Effector CD8-positive, alpha-beta T cell (primary cell): Measurements from ENCODE around the gene RHBDL1.

Source experiments
- DNase-seq: peaks from one replicate; lab custom pipeline; 2025; lab: John Stamatoyannopoulos, UW

Gene RHBDL1

DNA sequence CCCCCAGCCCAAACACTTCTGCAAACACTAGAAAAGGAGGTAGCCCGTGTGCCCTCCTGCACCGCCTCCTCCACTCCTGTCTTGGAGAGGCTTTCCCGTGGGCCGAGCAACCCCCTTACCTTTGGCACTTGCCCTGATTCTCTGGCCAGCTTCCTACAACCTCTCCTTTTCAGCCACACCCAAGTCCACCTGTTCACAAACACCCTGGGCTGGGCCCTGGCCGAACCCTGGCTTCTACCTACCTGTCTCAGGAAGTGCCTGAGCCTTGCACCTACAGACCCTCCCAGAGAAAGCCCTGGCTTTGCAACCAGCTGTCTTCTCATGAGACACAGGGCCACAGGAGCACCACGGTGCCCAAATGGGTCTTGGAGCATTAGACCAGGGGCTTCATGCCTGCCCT is 43.5 kb downstream of the RHBDL1 start:
- no peak for DNase-seq

DNA sequence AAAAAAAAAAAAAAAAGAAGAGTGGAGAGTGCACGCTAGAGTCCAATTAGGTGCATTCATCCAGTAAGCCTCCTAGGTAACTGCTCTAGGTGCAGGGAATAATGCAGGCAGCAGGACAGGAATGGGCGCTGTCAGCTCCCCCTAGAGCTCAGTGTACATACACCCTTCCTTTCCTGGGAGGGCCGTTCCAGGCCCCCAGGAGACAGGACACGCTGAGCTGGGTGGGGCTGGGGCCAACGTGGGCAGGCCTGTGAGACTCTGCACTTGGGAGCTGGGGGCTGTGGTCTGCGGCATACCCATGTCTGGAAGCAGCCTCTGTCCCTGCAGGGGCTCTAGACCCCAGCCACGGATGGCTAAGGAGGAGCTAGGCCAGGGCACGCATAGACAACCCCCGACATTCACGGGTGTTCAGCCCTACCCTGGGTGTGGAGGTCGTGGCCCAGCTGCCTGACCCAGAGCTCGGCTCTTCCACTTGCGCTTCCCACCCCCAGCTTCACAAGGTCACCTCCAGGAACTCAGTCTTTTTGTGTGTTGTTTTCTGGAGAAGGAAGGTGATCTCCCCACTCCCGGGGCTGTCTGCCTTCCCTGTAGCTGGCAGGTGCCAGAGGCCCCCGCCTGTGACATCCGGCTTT is 44.5 kb downstream of the RHBDL1 start:
- no peak for DNase-seq

DNA sequence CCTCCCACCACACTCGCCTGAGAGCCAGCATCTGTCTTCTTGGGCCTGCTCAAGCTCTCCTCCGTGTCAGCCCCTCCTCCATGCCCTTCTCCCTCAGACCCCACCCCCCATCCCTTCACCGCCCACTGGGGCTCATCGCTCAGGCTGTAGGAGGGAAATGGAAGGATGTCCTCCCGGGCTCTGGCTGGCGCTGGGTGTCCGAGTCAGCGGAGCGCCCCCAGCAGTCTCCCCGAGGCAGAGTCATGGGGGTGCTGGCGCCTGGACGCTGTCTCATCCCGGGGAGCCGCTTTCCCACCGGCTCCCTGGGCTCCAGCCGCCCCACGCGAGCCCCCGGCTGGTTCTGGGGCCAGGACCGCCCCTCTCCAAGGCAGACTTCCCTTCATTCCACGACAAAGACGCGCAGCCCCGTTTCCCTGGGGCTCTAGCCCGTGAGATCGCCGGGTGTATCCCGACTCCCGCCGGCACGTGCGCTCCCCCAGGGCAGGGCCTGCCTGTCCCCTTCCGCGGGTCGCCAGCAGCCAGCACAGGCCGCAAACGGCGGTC is 45.0 kb downstream of the RHBDL1 start:
- no peak for DNase-seq

GRCh38 chr16:720990-721764 is 45.7 kb downstream of the RHBDL1 start, which contains the start of gene ANTKMT:
TSS of gene ANTKMT (plus strand) at chr16:721146. CDS start at chr16:721275, 129 bp downstream.
- peak; percentile 51 for DNase-seq

- no peak for DNase-seq
Measured at GRCh38 chr16:721765-722540, 46.5 kb downstream of the RHBDL1 start.

GRCh38 chr16:722835-723633 is 47.6 kb downstream of the RHBDL1 start:
- no peak for DNase-seq

GRCh38 chr16:723695-724094 is 48.2 kb downstream of the RHBDL1 start:
- DNase-seq, result no peak

DNA sequence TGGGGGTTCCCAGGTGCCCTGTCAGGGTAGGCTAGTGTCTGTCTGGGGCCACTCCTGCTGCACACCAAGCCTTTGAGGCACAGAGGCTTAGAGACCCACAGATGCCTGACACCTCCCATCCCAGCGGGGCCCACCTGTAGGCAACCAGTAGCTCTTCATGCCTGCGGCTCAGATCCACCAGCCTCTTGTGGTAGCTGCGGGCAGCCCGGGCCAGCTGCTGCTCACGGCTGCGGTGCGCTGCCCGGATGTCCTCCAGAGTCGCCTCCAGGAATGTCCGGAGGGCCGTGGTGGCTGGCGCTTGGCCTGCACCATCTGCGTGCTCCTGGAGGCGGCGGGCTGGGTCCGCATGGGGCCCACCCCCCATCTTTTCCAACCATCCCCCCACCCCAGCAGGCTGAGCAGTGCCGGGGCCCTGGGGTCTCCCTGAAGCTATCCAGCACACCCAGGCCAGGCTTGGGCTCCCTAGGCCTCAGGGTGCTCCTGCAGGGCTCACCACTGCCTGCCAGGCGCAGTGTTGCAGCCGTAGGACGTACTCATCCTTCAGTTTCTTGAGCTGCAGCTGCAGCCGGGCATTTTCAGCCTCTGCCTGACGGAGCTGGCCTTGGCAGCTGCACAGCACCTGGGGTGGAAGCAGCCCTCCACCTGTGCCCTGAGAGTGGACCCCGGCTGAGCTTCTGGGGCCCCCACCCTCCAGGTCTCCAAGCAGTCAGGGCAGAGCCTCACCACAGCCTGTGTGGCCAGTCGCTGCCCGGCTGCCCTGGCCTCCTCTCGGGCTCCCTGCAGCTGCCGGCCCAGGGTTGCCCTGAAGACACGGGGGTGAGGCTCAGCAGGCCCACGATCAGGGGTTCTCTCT is 48.9 kb downstream of the RHBDL1 start:
- DNase-seq, result no peak

DNA sequence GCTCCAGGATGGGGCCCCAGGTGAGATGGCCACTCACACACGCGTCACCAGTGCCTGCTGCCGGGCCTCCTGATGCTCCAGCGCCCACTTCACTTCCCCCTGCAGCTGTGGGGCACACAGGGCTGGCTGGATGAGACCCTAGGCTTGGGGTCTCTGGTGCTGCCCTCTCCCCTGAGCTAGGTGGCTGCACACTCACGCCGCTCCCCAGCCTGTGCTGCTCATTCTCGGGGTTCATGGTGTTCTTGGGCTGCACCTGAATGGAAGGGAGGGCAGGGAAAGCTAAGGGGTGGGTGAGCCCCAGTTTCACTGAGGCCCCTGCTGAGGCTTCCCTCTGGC is 49.5 kb downstream of the RHBDL1 start:
- no peak for DNase-seq

GRCh38 chr16:725463-726187 is 50.2 kb downstream of the RHBDL1 start:
- DNase-seq, result no peak

GRCh38 chr16:726188-726437 is 50.6 kb downstream of the RHBDL1 start:
- DNase-seq, result no peak

GRCh38 chr16:726438-727290 is 51.2 kb downstream of the RHBDL1 start, which contains the start of the genes CCDC78 and HAGHL:
TSS of gene CCDC78 (minus strand) at chr16:726443. CDS start at chr16:726367, 76 bp downstream.
TSS of gene HAGHL (plus strand) at chr16:727106. CDS start at chr16:727510, 404 bp downstream.
- DNase-seq, result peak; percentile 50

DNA sequence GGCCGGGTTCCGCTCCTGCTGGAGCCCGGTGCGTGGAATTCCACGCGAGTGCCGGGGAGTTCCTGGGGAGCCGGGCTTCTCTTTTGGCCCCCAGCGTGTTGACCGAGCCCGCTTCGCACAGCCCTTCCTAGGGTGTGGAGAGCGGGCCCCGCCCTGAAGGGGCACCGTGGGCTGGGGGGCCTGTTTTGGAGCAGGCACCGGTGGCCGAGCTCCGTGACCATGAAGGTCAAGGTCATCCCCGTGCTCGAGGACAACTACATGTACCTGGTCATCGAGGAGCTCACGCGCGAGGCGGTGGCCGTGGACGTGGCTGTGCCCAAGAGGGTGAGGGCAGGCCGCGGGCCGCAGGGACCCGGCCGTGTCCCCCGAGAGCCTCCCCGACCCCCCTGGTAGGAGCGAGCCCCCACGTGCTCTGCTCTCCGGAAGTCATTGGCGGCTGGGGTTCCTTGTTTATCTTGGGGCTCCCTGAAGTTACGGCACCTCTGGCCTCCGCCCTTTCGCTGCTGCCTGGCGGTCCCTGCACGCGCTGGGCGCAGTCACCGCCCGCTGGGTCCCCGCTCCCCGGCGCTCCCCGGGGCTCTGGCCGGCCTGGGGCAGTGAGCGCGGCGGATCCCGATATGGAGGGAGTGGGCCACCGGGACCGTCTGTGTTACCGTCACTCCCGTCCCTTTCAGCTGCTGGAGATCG is 52.0 kb downstream of the RHBDL1 start:
- DNase-seq, result no peak
